ENCODE measurements around the gene ZSCAN5B. TPM values are rescaled to one million over a fixed set of nuclear protein-coding genes. Genes with fewer than 3 reads are reported as not detected.
"Not testable (repeated sequence)": the region's sequence is repeated elsewhere in the genome, so short reads cannot be mapped to it uniquely, and the experiment has no call there.

Gene ZSCAN5B, protein sequence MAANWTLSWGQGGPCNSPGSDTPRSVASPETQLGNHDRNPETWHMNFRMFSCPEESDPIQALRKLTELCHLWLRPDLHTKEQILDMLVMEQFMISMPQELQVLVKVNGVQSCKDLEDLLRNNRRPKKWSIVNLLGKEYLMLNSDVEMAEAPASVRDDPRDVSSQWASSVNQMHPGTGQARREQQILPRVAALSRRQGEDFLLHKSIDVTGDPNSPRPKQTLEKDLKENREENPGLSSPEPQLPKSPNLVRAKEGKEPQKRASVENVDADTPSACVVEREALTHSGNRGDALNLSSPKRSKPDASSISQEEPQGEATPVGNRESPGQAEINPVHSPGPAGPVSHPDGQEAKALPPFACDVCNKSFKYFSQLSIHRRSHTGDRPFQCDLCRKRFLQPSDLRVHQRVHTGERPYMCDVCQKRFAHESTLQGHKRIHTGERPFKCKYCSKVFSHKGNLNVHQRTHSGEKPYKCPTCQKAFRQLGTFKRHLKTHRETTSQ
- total RNA-seq = not detected
- long read RNA-seq = 0 reads

DNA sequence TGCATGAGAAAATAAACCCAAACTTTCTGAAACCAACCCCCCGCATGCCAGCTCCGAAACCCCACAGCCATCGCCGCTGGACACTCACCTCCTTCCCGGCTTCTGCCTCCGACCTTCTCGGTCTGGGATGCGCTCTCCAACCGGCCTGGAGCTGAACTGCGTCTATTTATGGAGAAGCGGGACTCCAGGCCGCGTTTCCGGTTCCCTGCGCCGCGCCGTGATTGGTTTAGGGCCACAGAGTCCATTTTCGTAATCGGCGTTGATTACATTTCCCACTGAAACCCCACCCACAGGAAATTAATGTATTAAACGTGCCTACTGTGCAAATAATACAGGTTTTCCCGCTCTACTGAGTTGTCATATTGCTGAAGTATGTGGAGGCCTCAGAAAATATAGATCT, at the start of gene ZSCAN5B:
TSS of gene ZSCAN5B (minus strand) at position 138 of the 400 bp plus-strand sequence. CDS start 4,731 bp downstream, outside the sequence.
- DNase-seq; ATAC-seq (ENCODE audit: poor library complexity); intact Hi-C loops (cut with DNase I): not testable (repeated sequence)

GRCh38 chr19:56245764-56246163, 48.2 kb upstream of the ZSCAN5B start:
- ATAC-seq (ENCODE audit: poor library complexity); intact Hi-C loops (cut with DNase I); DNase-seq: not testable (repeated sequence)

- DNase-seq (no peak), ATAC-seq (ENCODE audit: poor library complexity) (no peak)
- intact Hi-C loops (cut with DNase I) = no loop called here
Observed at GRCh38 chr19:56245121-56245740, 47.6 kb upstream of the ZSCAN5B start.

GRCh38 chr19:56223481-56223880, 25.9 kb upstream of the ZSCAN5B start:
- ATAC-seq (ENCODE audit: poor library complexity) (no peak), DNase-seq (no peak)
- intact Hi-C loops (cut with DNase I) = no loop called here

DNA sequence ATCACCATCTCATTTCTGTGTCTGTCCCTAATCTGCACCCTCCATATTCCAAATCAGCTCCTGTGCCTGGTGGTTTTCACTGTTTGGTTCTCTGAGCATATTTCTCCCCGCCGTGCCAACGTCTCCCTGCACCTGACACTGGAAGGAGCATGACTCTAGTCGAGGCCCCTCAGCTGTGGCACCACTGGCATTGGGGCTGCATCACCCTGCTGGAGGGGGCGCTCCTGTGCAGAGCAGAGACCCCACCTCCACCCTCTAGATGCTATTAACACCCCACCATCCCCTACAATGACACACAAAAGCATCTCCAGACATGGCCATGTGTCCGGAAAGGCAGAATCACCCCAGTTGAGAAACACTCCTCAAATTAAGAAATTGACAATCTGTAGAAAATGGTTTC, 25.3 kb upstream of the ZSCAN5B start:
- DNase-seq (no peak), ATAC-seq (ENCODE audit: poor library complexity) (no peak)

DNA sequence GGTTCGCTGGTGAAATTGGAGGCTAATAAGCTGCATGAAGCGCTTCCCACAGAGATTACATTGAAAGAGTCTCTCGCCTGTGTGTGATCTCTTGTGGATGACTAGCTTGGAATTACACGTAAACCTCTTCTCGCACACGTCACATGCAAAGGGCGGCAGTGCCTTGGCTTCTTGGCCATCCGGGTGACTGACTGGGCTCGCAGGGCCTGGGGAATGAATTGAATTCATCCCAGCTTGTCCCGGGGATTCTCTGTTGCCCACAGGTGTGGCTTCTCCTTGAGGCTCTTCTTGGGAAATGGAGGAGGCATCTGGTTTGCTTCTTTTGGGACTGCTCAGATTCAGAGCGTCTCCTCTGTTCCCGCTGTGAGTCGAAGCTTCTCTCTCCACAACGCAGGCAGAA, 24.3 kb upstream of the ZSCAN5B start:
- intact Hi-C loops (cut with DNase I) = no loop called here
- ATAC-seq (ENCODE audit: poor library complexity) (no peak), DNase-seq (no peak)

More for the DNA sequence above, 25.3 kb upstream of the ZSCAN5B start:
- intact Hi-C loops (cut with DNase I) = no loop called here

- DNase-seq; ATAC-seq (ENCODE audit: poor library complexity); intact Hi-C loops (cut with DNase I): not testable (repeated sequence)
Observed at GRCh38 chr19:56221442-56221841, 23.9 kb upstream of the ZSCAN5B start.

GRCh38 chr19:56218961-56219360, 21.4 kb upstream of the ZSCAN5B start:
- DNase-seq = no peak
- no peak for ATAC-seq (ENCODE audit: poor library complexity)
- intact Hi-C loops (cut with DNase I) = no loop called here

- DNase-seq (peak; percentile 44), ATAC-seq (ENCODE audit: poor library complexity) (peak; percentile 49)
- intact Hi-C loops (cut with DNase I) = no loop called here
Observed at GRCh38 chr19:56217039-56217949, 19.7 kb upstream of the ZSCAN5B start.

- intact Hi-C loops (cut with DNase I) = no loop called here
- DNase-seq (no peak), ATAC-seq (ENCODE audit: poor library complexity) (no peak)
Observed at GRCh38 chr19:56211718-56212117, 14.1 kb upstream of the ZSCAN5B start.

DNA sequence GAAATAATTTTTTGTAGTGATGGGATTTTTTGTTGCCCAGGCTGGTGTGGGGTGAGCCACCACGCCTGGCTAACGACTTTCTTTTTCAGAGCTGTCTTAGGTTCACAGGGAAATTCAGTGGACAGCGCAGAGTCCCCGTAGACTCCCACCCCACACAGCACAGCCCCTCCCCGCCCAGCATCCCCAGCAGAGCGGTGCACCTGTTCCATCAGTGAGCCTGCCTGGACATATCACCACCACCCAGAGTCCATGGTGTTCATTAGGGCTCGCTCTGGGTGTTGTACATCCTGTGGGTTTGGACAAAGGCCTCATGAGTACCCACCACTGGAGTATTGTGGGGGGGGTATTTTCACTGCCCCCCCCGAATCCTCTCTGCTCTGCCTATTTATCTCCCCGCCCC, 12.5 kb upstream of the ZSCAN5B start:
- DNase-seq; ATAC-seq (ENCODE audit: poor library complexity); intact Hi-C loops (cut with DNase I): not testable (repeated sequence)

DNA sequence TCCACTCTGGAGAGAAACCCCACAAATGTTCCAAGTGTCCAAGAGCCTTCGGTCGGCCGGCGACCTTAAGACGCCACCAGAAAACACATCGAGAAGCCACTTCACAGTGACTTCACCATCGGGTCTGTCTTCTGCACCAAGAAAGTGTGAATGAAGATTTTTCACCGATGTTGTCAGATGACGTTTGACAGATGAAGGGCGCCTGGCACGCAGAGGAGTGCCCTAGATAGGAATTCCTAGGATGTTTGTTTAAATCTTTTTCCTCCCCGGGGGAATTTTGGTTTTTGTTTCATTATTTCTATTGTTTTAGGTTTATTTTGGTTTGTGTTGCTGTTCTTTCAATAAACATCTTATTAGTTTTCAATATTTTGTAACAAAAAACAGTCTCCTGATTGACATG, 11.5 kb upstream of the ZSCAN5B start:
- intact Hi-C loops (cut with DNase I) = no loop called here
- ATAC-seq (ENCODE audit: poor library complexity) = no peak
- no peak for DNase-seq

DNA sequence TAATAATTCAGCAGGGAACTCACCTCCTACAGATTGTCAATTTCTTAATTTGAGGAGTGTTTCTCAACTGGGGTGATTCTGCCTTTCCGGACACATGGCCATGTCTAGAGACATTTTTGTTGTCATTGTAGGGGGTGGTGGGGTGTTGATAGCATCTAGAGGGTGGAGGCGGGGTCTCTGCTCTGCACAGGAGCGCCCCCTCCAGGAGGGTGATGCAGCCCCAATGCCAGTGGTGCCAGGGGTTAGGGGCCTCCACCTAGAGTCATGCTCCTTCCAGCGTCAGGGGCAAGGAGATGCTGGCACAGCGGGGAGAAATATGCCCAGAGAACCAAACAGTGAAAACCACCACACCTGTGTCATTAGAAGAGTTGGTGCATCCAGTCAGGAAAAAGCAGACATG, 10.0 kb upstream of the ZSCAN5B start:
- DNase-seq; intact Hi-C loops (cut with DNase I); ATAC-seq (ENCODE audit: poor library complexity): not testable (repeated sequence)

DNA sequence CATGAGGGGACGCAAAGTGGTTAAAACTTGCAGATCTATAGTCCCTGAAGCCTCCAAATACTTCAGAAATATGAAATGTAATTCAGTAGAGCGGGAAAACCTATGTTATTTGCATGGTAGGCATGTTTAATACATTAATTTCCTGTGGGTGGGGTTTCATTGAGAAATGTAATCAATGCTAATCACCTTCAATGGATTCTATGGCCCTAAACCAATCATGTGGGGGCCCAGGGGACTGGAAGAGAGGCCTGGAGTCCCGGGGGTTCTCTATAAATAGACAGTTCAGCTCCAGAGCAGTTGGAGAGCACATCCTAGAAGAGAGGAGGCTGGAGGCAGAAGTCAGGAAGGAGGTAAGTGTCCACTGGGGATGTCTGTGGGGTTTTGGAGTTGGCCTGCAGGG, 4.4 kb upstream of the ZSCAN5B start, which contains the start of gene ZSCAN5C:
TSS of gene ZSCAN5C (plus strand) at position 301 of the 400 bp plus-strand sequence. CDS start 3,641 bp downstream, outside the sequence.
- ATAC-seq (ENCODE audit: poor library complexity) = no peak
- intact Hi-C loops (cut with DNase I) = no loop called here
- DNase-seq = no peak

GRCh38 chr19:56199687-56200086, 2.1 kb upstream of the ZSCAN5B start:
- intact Hi-C loops (cut with DNase I) = no loop called here

GRCh38 chr19:56193981-56194640, 3.5 kb downstream of the ZSCAN5B start:
- no peak for ATAC-seq (ENCODE audit: poor library complexity)
- no peak for DNase-seq
- intact Hi-C loops (cut with DNase I) = no loop called here

More at GRCh38 chr19:56199687-56200086, 2.1 kb upstream of the ZSCAN5B start:
- DNase-seq = no peak
- no peak for ATAC-seq (ENCODE audit: poor library complexity)

DNA sequence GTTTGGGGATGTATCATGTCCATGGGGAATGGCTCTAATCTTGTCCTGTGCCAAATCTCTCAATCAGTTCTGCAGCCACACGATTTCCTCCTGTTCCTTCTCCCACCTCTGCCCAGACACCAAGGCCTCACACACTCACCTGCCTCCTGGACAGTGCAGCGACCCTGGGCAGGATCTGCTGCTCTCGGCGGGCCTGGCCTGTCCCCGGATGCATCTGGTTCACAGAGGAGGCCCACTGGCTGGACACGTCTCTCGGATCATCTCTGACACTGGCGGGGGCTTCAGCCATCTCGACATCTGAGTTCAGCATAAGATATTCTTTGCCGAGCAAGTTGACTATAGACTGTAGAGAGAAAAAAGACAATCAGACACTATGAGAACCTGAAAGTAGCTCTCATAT, 5.9 kb downstream of the ZSCAN5B start:
- intact Hi-C loops (cut with DNase I) = no loop called here
- ATAC-seq (ENCODE audit: poor library complexity) = no peak
- no peak for DNase-seq

DNA sequence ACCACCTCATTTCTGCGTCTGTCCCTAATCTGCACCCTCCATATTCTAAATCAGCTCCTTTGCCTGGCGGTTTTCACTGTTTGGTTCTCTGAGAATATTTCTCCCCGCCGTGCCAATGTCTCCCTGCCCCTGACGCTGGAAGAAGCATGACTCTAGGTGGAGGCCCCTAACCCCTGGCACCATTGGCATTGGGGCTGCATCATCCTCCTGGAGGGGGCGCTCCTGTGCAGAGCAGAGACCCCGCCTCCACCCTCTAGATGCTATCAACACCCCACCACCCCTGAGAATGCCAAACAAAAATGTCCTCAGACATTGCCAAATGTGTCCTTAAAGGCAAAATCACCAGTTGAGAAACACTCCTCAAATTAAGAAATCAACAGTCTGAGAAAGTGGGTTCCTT, 6.5 kb downstream of the ZSCAN5B start:
- ATAC-seq (ENCODE audit: poor library complexity) (no peak), DNase-seq (no peak)
- intact Hi-C loops (cut with DNase I) = no loop called here
